ENCODE results near the gene NTM.

DNA sequence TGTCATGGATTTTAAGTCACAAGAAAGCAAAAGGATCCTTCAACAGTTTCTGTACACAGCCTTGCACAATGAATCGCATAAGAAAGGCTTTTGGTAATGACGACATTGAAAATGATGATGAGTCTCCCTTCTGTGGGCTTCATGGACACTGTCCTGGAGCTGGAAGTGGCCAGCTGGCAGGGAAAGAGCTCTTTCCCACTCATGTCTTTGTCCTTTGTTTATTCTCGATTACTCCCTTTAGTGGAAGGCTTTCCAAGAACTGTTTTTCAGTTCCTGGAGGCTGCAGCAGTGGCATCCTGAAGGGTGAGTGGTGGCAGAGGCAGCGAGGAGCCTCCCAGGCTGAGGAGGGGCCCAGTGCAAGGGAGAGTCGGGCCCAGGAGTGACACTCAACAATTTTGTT lies 505.2 kb downstream of the NTM start:
- no peak for TF ChIP-seq POLR2A (IDR thresholded peaks at IDR 0.05)
- TF ChIP-seq, protein P1, sequence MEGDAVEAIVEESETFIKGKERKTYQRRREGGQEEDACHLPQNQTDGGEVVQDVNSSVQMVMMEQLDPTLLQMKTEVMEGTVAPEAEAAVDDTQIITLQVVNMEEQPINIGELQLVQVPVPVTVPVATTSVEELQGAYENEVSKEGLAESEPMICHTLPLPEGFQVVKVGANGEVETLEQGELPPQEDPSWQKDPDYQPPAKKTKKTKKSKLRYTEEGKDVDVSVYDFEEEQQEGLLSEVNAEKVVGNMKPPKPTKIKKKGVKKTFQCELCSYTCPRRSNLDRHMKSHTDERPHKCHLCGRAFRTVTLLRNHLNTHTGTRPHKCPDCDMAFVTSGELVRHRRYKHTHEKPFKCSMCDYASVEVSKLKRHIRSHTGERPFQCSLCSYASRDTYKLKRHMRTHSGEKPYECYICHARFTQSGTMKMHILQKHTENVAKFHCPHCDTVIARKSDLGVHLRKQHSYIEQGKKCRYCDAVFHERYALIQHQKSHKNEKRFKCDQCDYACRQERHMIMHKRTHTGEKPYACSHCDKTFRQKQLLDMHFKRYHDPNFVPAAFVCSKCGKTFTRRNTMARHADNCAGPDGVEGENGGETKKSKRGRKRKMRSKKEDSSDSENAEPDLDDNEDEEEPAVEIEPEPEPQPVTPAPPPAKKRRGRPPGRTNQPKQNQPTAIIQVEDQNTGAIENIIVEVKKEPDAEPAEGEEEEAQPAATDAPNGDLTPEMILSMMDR (IDR thresholded peaks at IDR 0.05), result no peak
- TF ChIP-seq POLR2AphosphoS5 (IDR thresholded peaks at IDR 0.05), result no peak

Measured in breast epithelium (tissue), 3 donors.